K562 (cell line): ENCODE measurements around the gene CGN. TPM values are rescaled to one million over a fixed set of nuclear protein-coding genes. Genes with fewer than 3 reads are reported as not detected.

ENCODE experiments used
- BRD9 ChIP-seq: fragments of 450-650 bp; IDR thresholded peaks from 2 replicates; pipeline ENCODE4 v1.6.1; 2018; ENCODE audit warnings: low read depth; ENCODE audit not compliant: partially characterized antibody
- ELF1 ChIP-seq: fragments of 200-800 bp; sonication (Bioruptor generic); IDR thresholded peaks from 2 replicates; pipeline ENCODE4 v1.6.1; 2016; ENCODE audit warnings: missing genetic modification characterization, missing compliant biosample characterization
- MXI1 ChIP-seq: IDR thresholded peaks from 2 replicates; pipeline ENCODE4 v1.6.1; 2011; ENCODE audit warnings: low read depth, mild to moderate bottlenecking, improper control_type of control experiment, low read length
- PBX2 ChIP-seq, 2 experiments: IDR thresholded peaks in 1 of 2; conservative IDR thresholded peaks in 1 of 2; 2 replicates each; pipeline ENCODE4 v1.6.1; 2016; ENCODE audit warnings: low read depth in 2 of 2, mild to moderate bottlenecking in 1 of 2, missing compliant biosample characterization in 1 of 2, missing genetic modification characterization in 1 of 2, moderate library complexity in 1 of 2
- TCF15 ChIP-seq: fragments of 250-450 bp; sonication (Bioruptor Pico); IDR thresholded peaks from 2 replicates; pipeline ENCODE4 v1.8.0; 2022; ENCODE audit warnings: moderate library complexity, mild to moderate bottlenecking, inconsistent platforms
- ZBTB40 ChIP-seq, 2 experiments: fragments of 450-650 bp in 1 of 2; sonication (generic) in 1 of 2; formaldehyde crosslinking in 1 of 2; IDR thresholded peaks; 2 replicates each; pipeline versions ENCODE4 v1.7.1 to v1.9.0; 2016 to 2022; ENCODE audit warnings: inconsistent platforms in 1 of 2, mild to moderate bottlenecking in 1 of 2, missing genetic modification reagents in 1 of 2
- ZFP36 ChIP-seq: fragments of 150-350 bp; IDR thresholded peaks from 2 replicates; pipeline ENCODE4 v1.6.1; 2018; ENCODE audit warnings: low read length, low read depth; ENCODE audit not compliant: partially characterized antibody
- ZNF764 ChIP-seq: fragments of 250-450 bp; sonication (Bioruptor Pico); IDR thresholded peaks from 2 replicates; pipeline ENCODE4 v1.4.0; 2020; ENCODE audit warnings: low read depth, mild to moderate bottlenecking, moderate library complexity
- polyA plus RNA-seq, 8 experiments: library from polyadenylated mRNA; depleted of rRNA in 4 of 8; stranded (reverse) in 5 of 8; unstranded in 3 of 8; fragments of >200 nt; fragmentation: Nextera tagmentation in 2 of 8; fragmentation: Illumina TruSeq in 1 of 8; extraction: Ambion mirVana in 2 of 8; extraction: Trizol in 1 of 8; gene quantifications; 2 replicates each; pipeline versions ENCODE4 v1.2.1 to v1.2.3, GENCODE V29; 2011 to 2014; ENCODE audit warnings: inconsistent platforms in 1 of 8, missing spikeins in 1 of 8
- total RNA-seq, 7 experiments: library from RNA; depleted of rRNA in 6 of 7; stranded (reverse); fragments of >200 nt in 6 of 7; fragmentation: Illumina TruSeq in 2 of 7; extraction: Trizol in 2 of 7; gene quantifications; 2 replicates each; pipeline versions ENCODE4 v1.2.1 to v1.2.3, GENCODE V29; 2011 to 2021; ENCODE audit warnings: low replicate concordance in 1 of 7
- TF ChIP-seq, protein P1 (sequence below): sonication (generic); formaldehyde crosslinking; IDR thresholded peaks from 2 replicates; pipeline ENCODE4 v1.8.0; 2023; ENCODE audit warnings: mild to moderate bottlenecking, missing genetic modification reagents
- TF ChIP-seq, protein P2 (sequence below): fragments of 250-450 bp; sonication (Bioruptor Pico); IDR thresholded peaks from 2 replicates; pipeline ENCODE4 v1.8.0; 2021; ENCODE audit warnings: moderate library complexity, mild to moderate bottlenecking, inconsistent platforms

The CGN gene
- total and polyA plus RNA-seq, 9 of the 15 experiments (the other 6 are each of a cell fraction or from before 2014, with no cell fraction given), result 0.03 to 1.4 (median 0.14) TPM; not detected in 2

DNA sequence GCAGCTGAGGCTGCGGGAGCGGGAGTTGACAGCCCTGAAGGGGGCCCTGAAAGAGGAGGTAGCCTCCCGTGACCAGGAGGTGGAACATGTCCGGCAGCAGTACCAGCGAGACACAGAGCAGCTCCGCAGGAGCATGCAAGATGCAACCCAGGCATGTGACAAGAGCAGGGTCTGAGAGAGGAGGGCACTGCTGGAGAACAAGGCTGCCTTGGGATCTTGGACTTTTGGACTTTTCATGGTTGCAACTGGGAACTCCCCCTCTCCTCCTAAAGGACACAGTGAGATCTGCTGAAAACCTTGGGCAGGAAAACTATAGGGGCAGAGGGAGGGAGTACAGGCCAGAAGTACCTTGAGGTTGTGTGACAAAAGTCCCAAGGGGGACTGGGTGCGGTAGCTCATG lies 13.5 kb downstream of the CGN start (continued):
- TF ChIP-seq PBX2 (CRISPR knock-in tag; IDR thresholded peaks at IDR 0.05; ENCODE audit: low read depth) (no peak), PBX2 (tag; conservative IDR thresholded peaks at IDR 0.05; ENCODE audit: low read depth) (no peak), MXI1 (no peak), TCF15 (no peak), ZFP36 (no peak), BRD9 (no peak), ELF1 (tag) (no peak), ZNF764 (no peak), ZBTB40 (IDR thresholded peaks at IDR 0.05) (no peak), ZBTB40 (CRISPR knock-in tag; IDR thresholded peaks at IDR 0.05) (no peak)
- TF ChIP-seq, protein P1, sequence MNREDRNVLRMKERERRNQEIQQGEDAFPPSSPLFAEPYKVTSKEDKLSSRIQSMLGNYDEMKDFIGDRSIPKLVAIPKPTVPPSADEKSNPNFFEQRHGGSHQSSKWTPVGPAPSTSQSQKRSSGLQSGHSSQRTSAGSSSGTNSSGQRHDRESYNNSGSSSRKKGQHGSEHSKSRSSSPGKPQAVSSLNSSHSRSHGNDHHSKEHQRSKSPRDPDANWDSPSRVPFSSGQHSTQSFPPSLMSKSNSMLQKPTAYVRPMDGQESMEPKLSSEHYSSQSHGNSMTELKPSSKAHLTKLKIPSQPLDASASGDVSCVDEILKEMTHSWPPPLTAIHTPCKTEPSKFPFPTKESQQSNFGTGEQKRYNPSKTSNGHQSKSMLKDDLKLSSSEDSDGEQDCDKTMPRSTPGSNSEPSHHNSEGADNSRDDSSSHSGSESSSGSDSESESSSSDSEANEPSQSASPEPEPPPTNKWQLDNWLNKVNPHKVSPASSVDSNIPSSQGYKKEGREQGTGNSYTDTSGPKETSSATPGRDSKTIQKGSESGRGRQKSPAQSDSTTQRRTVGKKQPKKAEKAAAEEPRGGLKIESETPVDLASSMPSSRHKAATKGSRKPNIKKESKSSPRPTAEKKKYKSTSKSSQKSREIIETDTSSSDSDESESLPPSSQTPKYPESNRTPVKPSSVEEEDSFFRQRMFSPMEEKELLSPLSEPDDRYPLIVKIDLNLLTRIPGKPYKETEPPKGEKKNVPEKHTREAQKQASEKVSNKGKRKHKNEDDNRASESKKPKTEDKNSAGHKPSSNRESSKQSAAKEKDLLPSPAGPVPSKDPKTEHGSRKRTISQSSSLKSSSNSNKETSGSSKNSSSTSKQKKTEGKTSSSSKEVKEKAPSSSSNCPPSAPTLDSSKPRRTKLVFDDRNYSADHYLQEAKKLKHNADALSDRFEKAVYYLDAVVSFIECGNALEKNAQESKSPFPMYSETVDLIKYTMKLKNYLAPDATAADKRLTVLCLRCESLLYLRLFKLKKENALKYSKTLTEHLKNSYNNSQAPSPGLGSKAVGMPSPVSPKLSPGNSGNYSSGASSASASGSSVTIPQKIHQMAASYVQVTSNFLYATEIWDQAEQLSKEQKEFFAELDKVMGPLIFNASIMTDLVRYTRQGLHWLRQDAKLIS (CRISPR knock-in tag), result no peak
- TF ChIP-seq, protein P2, sequence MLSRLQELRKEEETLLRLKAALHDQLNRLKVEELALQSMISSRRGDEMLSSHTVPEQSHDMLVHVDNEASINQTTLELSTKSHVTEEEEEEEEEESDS (CRISPR knock-in tag), result no peak
